C1 segment of cervical spinal cord (tissue), 14 donors: ENCODE data around the gene GRPR.
"Not testable (repeated sequence)": the region's sequence is repeated elsewhere in the genome, so short reads cannot be mapped to it uniquely, and the experiment has no call there.

Experiments
- DNase-seq, 14 donors: peaks; one replicate each; lab custom pipeline; 2025; lab: John Stamatoyannopoulos, UW

Gene GRPR

DNA sequence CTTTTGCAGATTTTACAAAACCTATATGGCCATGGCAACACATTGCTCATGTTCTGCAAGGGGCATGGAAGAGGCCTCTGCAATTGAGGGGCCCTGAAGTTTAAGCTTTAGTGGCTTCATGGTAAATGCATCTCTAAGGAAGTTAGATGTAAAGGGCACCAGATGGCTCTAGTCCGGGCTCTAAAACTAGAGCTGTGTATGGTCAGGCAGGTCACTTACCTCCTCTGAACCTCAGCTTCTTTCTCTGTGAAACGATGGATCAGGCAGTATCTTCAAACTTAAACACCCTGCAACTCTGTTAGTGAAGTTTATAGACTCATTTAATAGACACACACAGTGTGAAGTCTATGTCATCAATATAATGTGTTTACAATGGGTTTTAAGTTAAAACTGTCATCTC, 53.9 kb downstream of the GRPR start:
- no peak for DNase-seq

DNA sequence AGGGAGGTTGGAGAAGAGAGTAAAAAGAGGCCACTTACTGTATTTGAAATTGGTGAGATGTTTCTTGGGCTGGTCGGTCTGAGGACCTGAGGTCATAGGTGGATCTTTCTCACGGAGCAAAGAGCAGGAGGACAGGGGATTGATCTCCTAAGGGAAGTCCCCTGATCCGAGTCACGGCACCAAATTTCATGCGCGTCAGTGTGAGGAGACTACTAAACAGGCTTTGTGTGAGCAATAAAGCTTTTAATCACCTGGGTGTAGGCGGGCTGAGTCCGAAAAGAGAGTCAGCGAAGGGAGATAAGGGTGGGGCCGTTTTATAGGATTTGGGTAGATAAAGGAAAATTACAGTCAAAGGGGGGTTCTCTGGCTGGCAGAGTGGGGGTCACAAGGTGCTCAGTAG, 60.5 kb downstream of the GRPR start:
- not testable (repeated sequence) for DNase-seq

DNA sequence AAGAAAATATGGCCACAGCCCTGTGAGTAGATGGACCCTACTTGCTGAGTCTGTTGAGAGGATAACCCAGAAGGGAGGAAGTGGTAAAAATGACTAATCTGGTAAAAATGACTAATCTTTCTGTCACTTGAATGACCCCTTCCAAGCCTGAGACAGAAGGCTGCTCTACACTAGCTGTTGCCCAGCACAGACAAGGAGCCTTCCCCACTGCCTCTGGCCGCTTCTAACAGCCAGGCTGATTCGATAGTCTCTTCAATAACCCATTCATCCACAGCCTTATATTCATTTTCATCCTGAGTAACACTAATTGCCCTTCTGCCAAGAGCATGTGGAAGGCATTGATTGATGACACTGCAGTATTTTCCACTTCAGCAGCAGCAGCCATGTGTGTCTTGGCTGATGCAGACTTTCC, 62.4 kb downstream of the GRPR start:
- no peak for DNase-seq

DNA sequence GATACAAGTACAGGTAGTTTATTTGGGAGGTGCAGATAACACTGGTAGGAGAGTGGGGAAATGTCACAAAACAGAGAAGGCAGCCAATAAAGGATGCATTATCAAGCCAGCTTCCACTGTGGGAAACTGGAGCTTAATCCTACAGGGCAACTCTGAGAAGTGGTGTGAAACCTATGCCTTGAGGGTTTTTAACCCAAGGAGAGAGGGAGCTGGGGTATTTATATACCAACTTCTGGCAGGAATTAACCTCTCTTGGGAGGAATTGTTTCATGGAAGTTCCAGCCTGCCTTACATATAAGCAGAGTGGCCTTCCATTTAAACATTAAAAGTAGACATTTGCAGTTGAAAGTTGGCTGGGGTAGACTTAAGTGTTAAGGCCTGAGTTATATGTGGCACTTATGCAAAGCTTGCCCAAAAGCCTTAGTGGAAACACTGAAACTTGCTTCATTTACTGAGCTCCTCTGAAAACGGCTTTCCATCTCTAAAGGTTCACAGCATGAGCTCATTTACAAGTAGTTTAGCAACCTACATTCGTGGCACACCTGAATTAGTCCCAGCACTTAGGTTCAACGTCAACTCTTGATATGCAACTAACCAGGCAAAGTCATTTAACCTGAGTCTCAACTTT, 63.1 kb downstream of the GRPR start:
- DNase-seq: no peak

GRCh38 chrX:16187024-16187760, 63.8 kb downstream of the GRPR start:
- no peak for DNase-seq

- no peak for DNase-seq
Observed at GRCh38 chrX:16188687-16189086, 65.3 kb downstream of the GRPR start.

DNA sequence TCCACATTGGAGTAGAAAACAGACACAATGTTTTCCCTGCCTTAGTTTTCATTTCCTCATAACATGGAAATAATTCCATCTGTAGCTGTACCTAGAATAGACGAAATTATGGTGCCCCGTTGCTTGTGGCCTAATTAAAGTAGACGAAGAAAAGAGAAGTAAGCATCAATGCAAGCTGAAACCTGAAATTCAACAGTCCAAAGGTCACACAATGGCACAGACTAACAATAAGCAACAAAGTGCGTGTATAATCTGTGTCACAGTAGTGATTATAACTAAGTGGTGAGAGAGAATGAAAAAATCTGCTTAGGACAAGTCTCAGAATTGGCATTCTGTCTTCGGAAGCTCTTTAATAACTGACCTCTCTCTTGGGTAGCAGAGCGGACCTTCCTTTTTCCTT, 68.2 kb downstream of the GRPR start:
- DNase-seq: no peak

GRCh38 chrX:16196829-16197228, 73.5 kb downstream of the GRPR start:
- no peak for DNase-seq

- DNase-seq: no peak
Observed at GRCh38 chrX:16199343-16199742, 76.0 kb downstream of the GRPR start.

DNA sequence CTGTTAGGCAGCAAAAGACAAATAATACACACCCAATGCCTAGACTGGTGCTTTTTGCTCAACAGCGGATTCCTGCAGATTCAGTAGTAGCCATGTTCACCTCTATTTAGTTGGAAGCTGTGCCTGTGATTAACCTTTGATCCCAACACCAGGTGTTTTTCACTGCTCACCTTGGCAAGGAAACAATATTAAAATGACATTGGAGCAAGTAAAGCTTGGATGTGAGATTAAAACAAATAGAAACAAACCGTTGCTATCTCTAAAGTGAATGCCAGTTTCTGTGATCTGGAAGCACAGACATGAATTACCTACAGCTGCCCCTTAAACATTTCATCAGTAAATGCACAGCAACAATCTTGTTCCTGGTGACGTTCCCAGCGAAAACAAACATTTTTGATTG, 79.6 kb downstream of the GRPR start:
- no peak for DNase-seq
